CD14-positive monocyte (primary cell): ENCODE data around the gene TRAF3IP3. TPM values are rescaled to one million over a fixed set of nuclear protein-coding genes. Genes with fewer than 3 reads are reported as not detected.

Experiments used
- DNase-seq, 3 donors: peaks; one replicate each; pipeline ENCODE4 v3.0.0-alpha.2; 2011 to 2022
- H2AFZ ChIP-seq: 2 replicates; pipeline ENCODE4 v1.6.0; 2012; ENCODE audit warnings: mild to moderate bottlenecking, low read depth, low read length, inconsistent platforms; ENCODE audit not compliant: insufficient read depth, poor library complexity, severe bottlenecking
- H3K27ac ChIP-seq, 2 donors: 1 replicate in 1 of 2; 2 replicates in 1 of 2; pipeline ENCODE4 v1.5.1; 2012 to 2013; ENCODE audit warnings: low read length in 2 of 2, control low read depth in 1 of 2, inconsistent platforms in 1 of 2, low read depth in 1 of 2, mild to moderate bottlenecking in 1 of 2
- H3K27me3 ChIP-seq, 2 donors: one replicate each; pipeline versions ENCODE4 v1.6.0 to v1.6.1; 2011 to 2013; ENCODE audit warnings: low read length in 2 of 2; ENCODE audit not compliant: control insufficient read depth in 2 of 2, insufficient read depth in 2 of 2
- H3K36me3 ChIP-seq, 2 donors: replicated peaks in 1 of 2; 1 replicate in 1 of 2; 2 replicates in 1 of 2; pipeline versions ENCODE4 v1.5.1 to v1.6.1; 2012 to 2013; ENCODE audit warnings: low read length in 2 of 2, control low read depth in 1 of 2, inconsistent platforms in 1 of 2, mild to moderate bottlenecking in 1 of 2; ENCODE audit not compliant: insufficient read depth in 2 of 2, control insufficient read depth in 1 of 2
- H3K4me1 ChIP-seq, 2 donors: 1 replicate in 1 of 2; 2 replicates in 1 of 2; pipeline versions ENCODE4 v1.5.1 to v1.6.1; 2012 to 2013; ENCODE audit warnings: low read length in 2 of 2, control low read depth in 1 of 2, inconsistent platforms in 1 of 2, mild to moderate bottlenecking in 1 of 2, moderate library complexity in 1 of 2; ENCODE audit not compliant: insufficient read depth in 2 of 2, control insufficient read depth in 1 of 2
- H3K4me2 ChIP-seq: replicated peaks from 2 replicates; pipeline ENCODE3; 2012; ENCODE audit warnings: low read length, moderate library complexity, mild to moderate bottlenecking; ENCODE audit not compliant: poor library complexity, severe bottlenecking; ENCODE audit errors: extremely low read depth
- H3K4me3 ChIP-seq, 3 experiments: fragments of 200-600 bp in 1 of 3; sonication (generic) in 1 of 3; replicated peaks in 1 of 3; 1 replicate in 2 of 3; 2 replicates in 1 of 3; pipeline ENCODE4 v1.5.1; 2011 to 2013; ENCODE audit warnings: low read length in 3 of 3, mild to moderate bottlenecking in 3 of 3, control low read depth in 2 of 3, low read depth in 2 of 3, inconsistent platforms in 1 of 3, moderate library complexity in 1 of 3
- H3K79me2 ChIP-seq: 2 replicates; pipeline ENCODE4 v1.6.0; 2012; ENCODE audit warnings: mild to moderate bottlenecking, control low read depth, inconsistent platforms, low read length, moderate library complexity; ENCODE audit not compliant: insufficient read depth
- H3K9ac ChIP-seq: 2 replicates; pipeline ENCODE4 v1.6.0; 2017; ENCODE audit warnings: low read length, mild to moderate bottlenecking; ENCODE audit not compliant: insufficient read depth, poor library complexity, severe bottlenecking
- H3K9me3 ChIP-seq, 2 donors: replicated peaks in 1 of 2; 1 replicate in 1 of 2; 2 replicates in 1 of 2; pipeline versions ENCODE4 v1.5.1 to v1.6.1; 2012 to 2013; ENCODE audit warnings: low read length in 2 of 2, control low read depth in 1 of 2; ENCODE audit not compliant: control insufficient read depth in 1 of 2, insufficient read depth in 1 of 2
- H4K20me1 ChIP-seq: 2 replicates; pipeline ENCODE4 v1.6.0; 2012; ENCODE audit warnings: mild to moderate bottlenecking, low read length, control low read depth, moderate library complexity; ENCODE audit not compliant: insufficient read depth
- H3K27ac Mint-ChIP-seq, 7 donors: one replicate each; pipeline ENCODE4 v1.8.0; 2020; ENCODE audit warnings: mild to moderate bottlenecking in 7 of 7, mixed read lengths in 7 of 7, moderate library complexity in 6 of 7, inconsistent platforms in 2 of 7
- H3K27me3 Mint-ChIP-seq, 3 donors: one replicate each; pipeline ENCODE4 v1.8.0; 2021 to 2022; ENCODE audit warnings: low read depth in 3 of 3, mild to moderate bottlenecking in 3 of 3, mixed read lengths in 3 of 3, moderate library complexity in 3 of 3, inconsistent platforms in 1 of 3
- H3K36me3 Mint-ChIP-seq, 2 donors: one replicate each; pipeline ENCODE4 v1.8.0; 2020; ENCODE audit warnings: mixed read lengths in 2 of 2, inconsistent platforms in 1 of 2, mild to moderate bottlenecking in 1 of 2
- H3K4me1 Mint-ChIP-seq: one replicate; pipeline ENCODE4 v1.8.0; 2020; ENCODE audit warnings: mild to moderate bottlenecking, mixed read lengths
- H3K4me3 Mint-ChIP-seq, 2 donors: one replicate each; pipeline ENCODE4 v1.8.0; 2020; ENCODE audit warnings: mild to moderate bottlenecking in 2 of 2, mixed read lengths in 2 of 2, moderate library complexity in 1 of 2
- H3K9me3 Mint-ChIP-seq, 7 donors: one replicate each; pipeline ENCODE4 v1.8.0; 2020 to 2022; ENCODE audit warnings: mixed read lengths in 7 of 7, mild to moderate bottlenecking in 6 of 7, moderate library complexity in 6 of 7, inconsistent platforms in 2 of 7
- WGBS: methylation state at CpG from one replicate; pipeline ENCODE4 v1.1.5; 2013; ENCODE audit warnings: missing lambda C conversion rate; ENCODE audit not compliant: insufficient coverage; 5-methylcytosine and 5-hydroxymethylcytosine counted together
- intact Hi-C, 2 donors: fragments of 100-400 bp; cut with micrococcal nuclease; formaldehyde crosslinking; loops; one replicate each; pipeline versions ENCODE4 v1.15.0 to v1.15.1; 2023
- polyA plus RNA-seq, 3 donors: library from polyadenylated mRNA; depleted of rRNA in 1 of 3; unstranded in 2 of 3; stranded (reverse) in 1 of 3; fragments of 300-500 nt in 2 of 3; fragments of >200 nt in 1 of 3; fragmentation: Illumina TruSeq in 2 of 3; gene quantifications; 1 replicate in 2 of 3; 2 replicates in 1 of 3; pipeline ENCODE4 v1.2.3, GENCODE V29; 2012 to 2021
- TF ChIP-seq, protein P1 (sequence below): fragments of 200-600 bp; IDR thresholded peaks from one replicate; pipeline ENCODE4 v1.8.0; 2022; ENCODE audit warnings: antibody characterized with exemption, mild to moderate bottlenecking

Gene TRAF3IP3
- polyA plus RNA-seq, 3 donors, result 89.3 to 266 (median 111) TPM

DNA sequence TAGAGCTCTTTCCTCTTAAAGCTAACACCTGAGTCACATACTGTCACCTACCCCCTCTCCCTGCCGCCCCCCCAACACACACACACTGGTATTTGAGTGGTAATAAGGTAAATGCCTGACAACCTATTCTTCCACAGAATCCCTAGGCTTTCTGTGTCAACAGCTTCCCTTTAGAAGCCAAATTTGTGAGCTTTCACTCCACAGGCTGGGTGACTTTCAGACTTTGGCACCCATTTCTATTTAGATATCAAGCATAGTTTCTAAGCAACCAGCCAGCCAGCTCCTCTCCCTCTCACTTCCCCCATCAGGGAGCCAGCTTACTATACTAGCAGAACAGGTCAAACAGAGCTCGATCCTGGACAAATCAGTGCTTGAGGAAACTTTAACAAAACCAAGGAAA, 31.7 kb downstream of the TRAF3IP3 start:
- no CpG with 5 or more reads among the region's 2 CpGs for WGBS
- Histone ChIP-seq H3K79me2 (no peaks in the 10 kb centered on the region), H3K4me2 (no peak overlapping the region), H3K4me1 (peaks cover 14 to 21% of the 10 kb centered on the region in 2 donors), H3K27ac (no peak overlapping the region), H3K9ac (no peak overlapping the region), H4K20me1 (no peaks in the 10 kb centered on the region), H3K4me3 (no peak overlapping the region), H3K9me3 (no peaks in the 10 kb centered on the region), H2AFZ (no peak overlapping the region), H3K36me3 (peaks cover 2 to 6% of the 10 kb centered on the region in 2 donors), H3K27me3 (peaks cover 0 to 37% of the 10 kb centered on the region in 2 donors)
- H3K9me3 Mint-ChIP-seq, result peaks cover 0 to 2% (median 0%) of the 10 kb centered on the region in 7 donors
- no peak for DNase-seq
- H3K4me1 Mint-ChIP-seq, result peaks cover 23% of the 10 kb centered on the region
- peaks cover 17 to 27% (median 19%) of the 10 kb centered on the region in 3 donors for H3K27me3 Mint-ChIP-seq
- TF ChIP-seq, protein P1, sequence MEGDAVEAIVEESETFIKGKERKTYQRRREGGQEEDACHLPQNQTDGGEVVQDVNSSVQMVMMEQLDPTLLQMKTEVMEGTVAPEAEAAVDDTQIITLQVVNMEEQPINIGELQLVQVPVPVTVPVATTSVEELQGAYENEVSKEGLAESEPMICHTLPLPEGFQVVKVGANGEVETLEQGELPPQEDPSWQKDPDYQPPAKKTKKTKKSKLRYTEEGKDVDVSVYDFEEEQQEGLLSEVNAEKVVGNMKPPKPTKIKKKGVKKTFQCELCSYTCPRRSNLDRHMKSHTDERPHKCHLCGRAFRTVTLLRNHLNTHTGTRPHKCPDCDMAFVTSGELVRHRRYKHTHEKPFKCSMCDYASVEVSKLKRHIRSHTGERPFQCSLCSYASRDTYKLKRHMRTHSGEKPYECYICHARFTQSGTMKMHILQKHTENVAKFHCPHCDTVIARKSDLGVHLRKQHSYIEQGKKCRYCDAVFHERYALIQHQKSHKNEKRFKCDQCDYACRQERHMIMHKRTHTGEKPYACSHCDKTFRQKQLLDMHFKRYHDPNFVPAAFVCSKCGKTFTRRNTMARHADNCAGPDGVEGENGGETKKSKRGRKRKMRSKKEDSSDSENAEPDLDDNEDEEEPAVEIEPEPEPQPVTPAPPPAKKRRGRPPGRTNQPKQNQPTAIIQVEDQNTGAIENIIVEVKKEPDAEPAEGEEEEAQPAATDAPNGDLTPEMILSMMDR, result no peak
- H3K36me3 Mint-ChIP-seq, result peaks cover 4 to 5% of the 10 kb centered on the region in 2 donors
- H3K4me3 Mint-ChIP-seq, result no peak overlapping the region
- H3K27ac Mint-ChIP-seq, result no peak overlapping the region
- intact Hi-C loops, result no loop called here

DNA sequence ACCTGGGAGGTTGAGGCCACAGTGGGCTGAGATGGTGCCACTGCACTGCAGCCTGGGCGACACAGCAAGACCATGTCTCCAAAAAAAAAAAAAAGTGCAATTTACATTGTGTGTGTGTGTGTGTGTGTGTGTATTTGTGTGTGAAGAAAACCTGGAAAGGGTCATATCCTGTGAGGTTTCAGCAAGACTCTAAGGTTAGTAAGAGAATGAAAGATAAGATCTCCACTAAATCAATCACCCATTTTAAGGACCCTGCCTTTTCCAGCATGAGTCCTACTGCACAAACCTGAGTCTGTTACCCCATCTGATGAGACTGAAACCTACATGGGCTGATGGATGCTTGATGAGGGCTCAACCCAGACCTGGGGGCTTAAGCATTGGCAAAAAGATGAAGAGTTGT, 33.4 kb downstream of the TRAF3IP3 start:
- H3K36me3 Mint-ChIP-seq, result no peaks in the 10 kb centered on the region
- H3K27me3 Mint-ChIP-seq, result peaks cover 17 to 30% (median 22%) of the 10 kb centered on the region in 3 donors
- Histone ChIP-seq H3K9ac (no peak overlapping the region), H3K36me3 (no peaks in the 10 kb centered on the region), H2AFZ (no peak overlapping the region), H3K27me3 (peaks cover 0 to 43% of the 10 kb centered on the region in 2 donors), H3K4me1 (peaks cover 6 to 7% of the 10 kb centered on the region in 2 donors), H3K9me3 (no peaks in the 10 kb centered on the region), H3K27ac (no peak overlapping the region), H3K79me2 (no peaks in the 10 kb centered on the region), H3K4me2 (no peak overlapping the region), H3K4me3 (no peak overlapping the region), H4K20me1 (no peaks in the 10 kb centered on the region)
- H3K27ac Mint-ChIP-seq, result peak overlapping the region in 1 of 7 donors; percentile 24
- TF ChIP-seq, protein P1, result no peak
- no peak for DNase-seq
- intact Hi-C loops, result no loop called here
- H3K4me3 Mint-ChIP-seq, result peak overlapping the region in 1 of 2 donors; percentile 16
- 100% methylated on average over 1 of the region's 1 CpG for WGBS
- H3K9me3 Mint-ChIP-seq, result peaks cover 0 to 3% (median 0%) of the 10 kb centered on the region in 7 donors
- peaks cover 8% of the 10 kb centered on the region for H3K4me1 Mint-ChIP-seq
